Suprapubic skin (tissue), 4 donors: Measurements from ENCODE around the gene GAN. TPM values are rescaled to one million over a fixed set of nuclear protein-coding genes. Genes with fewer than 3 reads are reported as not detected.

Source experiments
- DNase-seq, 2 donors: peaks; one replicate each; pipeline ENCODE4 v3.0.0-alpha.2; 2019; ENCODE audit warnings: low spot score in 2 of 2
- H3K27ac ChIP-seq: fragments of 200-600 bp; sonication (generic); one replicate; pipeline ENCODE4 v1.5.1; 2019
- H3K27me3 ChIP-seq: fragments of 200-600 bp; sonication (generic); one replicate; pipeline ENCODE4 v1.5.1; 2019
- H3K36me3 ChIP-seq: fragments of 200-600 bp; sonication (generic); one replicate; pipeline ENCODE4 v1.5.1; 2019
- H3K4me1 ChIP-seq: fragments of 200-600 bp; sonication (generic); one replicate; pipeline ENCODE4 v1.5.1; 2019
- H3K4me3 ChIP-seq: fragments of 200-600 bp; sonication (generic); one replicate; pipeline ENCODE4 v1.5.1; 2019; ENCODE audit warnings: mild to moderate bottlenecking
- H3K9me3 ChIP-seq: fragments of 200-600 bp; sonication (generic); one replicate; pipeline ENCODE4 v1.5.1; 2019
- EP300 ChIP-seq: sonication (generic); formaldehyde crosslinking; IDR thresholded peaks from one replicate; pipeline ENCODE4 v1.6.1; 2017; ENCODE audit warnings: antibody characterized with exemption
- POLR2A ChIP-seq, 2 donors: fragments of 450-650 bp; IDR thresholded peaks; one replicate each; pipeline ENCODE4 v1.6.1; 2017; ENCODE audit warnings: antibody characterized with exemption in 2 of 2, mild to moderate bottlenecking in 2 of 2, moderate library complexity in 2 of 2
- POLR2AphosphoS5 ChIP-seq, 3 donors: sonication (generic); formaldehyde crosslinking; IDR thresholded peaks; one replicate each; pipeline ENCODE4 v1.6.1; 2017; ENCODE audit warnings: antibody characterized with exemption in 3 of 3
- WGBS: methylation state at CpG from one replicate; pipeline ENCODE4 v1.1.5; 2018; 5-methylcytosine and 5-hydroxymethylcytosine counted together
- total RNA-seq, 4 donors: library from RNA; depleted of rRNA; stranded (reverse); fragments of >200 nt; gene quantifications; one replicate each; pipeline ENCODE4 v1.1.0, GENCODE V29; 2016
- TF ChIP-seq, protein P1 (sequence below), 2 donors: fragments of 200-600 bp in 1 of 2; fragments of 450-650 bp in 1 of 2; sonication (generic) in 1 of 2; IDR thresholded peaks; one replicate each; pipeline ENCODE4 v1.5.1; 2016 to 2019; ENCODE audit warnings: antibody characterized with exemption in 2 of 2, mild to moderate bottlenecking in 1 of 2, moderate library complexity in 1 of 2

The GAN gene
- total RNA-seq, 4 donors from 2014 or later: 74.3 to 168 (median 130) TPM

DNA sequence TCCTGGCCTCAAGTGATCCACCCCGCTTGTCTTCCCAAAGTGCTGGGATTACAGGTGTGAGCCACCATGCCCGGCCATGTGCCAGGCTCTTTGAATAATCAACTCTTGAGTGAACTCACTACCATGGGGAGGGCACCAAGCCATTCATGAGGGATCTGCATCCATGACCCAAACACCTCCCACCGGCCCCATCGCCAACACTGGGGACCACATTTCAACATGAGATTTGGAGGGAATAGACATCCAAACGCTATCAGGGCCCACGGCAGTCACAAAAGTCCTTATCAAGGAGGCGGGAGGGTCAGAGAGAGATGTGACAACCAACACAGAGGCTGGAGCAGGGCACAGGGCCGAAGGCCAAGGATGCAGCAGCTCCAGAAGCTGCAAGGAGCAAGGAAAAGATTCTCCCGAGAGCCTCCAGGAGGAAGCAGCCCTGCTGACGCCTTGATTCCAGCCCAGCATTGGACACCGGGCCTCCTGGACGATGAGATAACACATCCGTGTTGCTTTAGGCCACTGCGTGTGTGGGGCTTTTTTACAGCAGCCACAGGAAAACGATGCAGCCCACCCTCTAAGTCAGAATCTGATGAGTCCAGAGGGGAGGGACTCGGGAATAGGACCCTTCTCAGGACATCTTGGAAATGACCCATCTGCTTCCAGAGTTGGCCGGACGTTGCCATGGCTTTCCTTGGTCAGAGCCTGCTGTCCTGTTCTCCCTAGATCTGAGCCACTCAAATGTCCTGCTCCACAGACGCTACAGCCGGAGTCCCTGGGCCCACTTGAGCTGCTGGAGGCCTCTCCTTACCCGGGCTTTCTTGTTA lies 82.5 kb downstream of the GAN start:
- TF ChIP-seq EP300 (no peak), POLR2AphosphoS5 (IDR thresholded peaks at IDR 0.05) (no peak), POLR2A (IDR thresholded peaks at IDR 0.05) (no peak)
- TF ChIP-seq, protein P1, sequence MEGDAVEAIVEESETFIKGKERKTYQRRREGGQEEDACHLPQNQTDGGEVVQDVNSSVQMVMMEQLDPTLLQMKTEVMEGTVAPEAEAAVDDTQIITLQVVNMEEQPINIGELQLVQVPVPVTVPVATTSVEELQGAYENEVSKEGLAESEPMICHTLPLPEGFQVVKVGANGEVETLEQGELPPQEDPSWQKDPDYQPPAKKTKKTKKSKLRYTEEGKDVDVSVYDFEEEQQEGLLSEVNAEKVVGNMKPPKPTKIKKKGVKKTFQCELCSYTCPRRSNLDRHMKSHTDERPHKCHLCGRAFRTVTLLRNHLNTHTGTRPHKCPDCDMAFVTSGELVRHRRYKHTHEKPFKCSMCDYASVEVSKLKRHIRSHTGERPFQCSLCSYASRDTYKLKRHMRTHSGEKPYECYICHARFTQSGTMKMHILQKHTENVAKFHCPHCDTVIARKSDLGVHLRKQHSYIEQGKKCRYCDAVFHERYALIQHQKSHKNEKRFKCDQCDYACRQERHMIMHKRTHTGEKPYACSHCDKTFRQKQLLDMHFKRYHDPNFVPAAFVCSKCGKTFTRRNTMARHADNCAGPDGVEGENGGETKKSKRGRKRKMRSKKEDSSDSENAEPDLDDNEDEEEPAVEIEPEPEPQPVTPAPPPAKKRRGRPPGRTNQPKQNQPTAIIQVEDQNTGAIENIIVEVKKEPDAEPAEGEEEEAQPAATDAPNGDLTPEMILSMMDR (IDR thresholded peaks at IDR 0.05): no peak
- Histone ChIP-seq H3K27ac (no peak overlapping the region), H3K36me3 (no peaks in the 10 kb centered on the region), H3K9me3 (no peaks in the 10 kb centered on the region), H3K4me1 (peaks cover 14% of the 10 kb centered on the region), H3K4me3 (no peak overlapping the region), H3K27me3 (no peaks in the 10 kb centered on the region)
- 91% methylated on average over 18 of the region's 21 CpGs for WGBS
- DNase-seq: peak in 1 of 2 donors; percentile 58

DNA sequence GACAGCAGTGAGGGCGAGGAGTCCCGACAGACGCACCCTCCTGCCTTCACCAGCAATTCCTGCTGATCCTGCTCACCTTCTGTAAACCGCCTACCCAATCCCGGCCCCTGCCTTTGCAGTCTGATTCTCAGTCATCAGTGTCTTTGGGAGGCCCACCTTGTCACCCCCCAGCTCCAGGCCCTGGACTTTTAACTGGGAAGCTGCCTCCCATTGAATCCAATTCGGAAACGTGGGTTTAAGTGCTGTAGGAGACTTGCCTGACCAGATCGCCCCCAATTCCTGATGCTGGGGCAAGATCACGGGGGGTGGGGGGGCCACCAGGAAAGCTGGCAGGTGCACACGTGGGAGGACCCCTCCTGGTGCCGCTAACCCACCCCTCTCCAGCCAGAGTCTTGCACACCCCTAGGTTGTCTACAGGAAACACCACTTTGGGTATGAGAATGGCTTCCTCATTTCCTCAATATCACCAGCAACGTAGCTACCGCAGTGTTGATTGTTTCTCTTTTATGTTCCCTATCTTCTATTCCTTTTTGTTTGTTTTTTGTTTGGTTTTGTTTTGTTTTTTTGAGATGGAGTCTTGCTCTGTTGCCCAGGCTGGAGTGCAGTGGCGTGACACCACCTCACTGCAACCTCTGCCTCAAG lies 83.2 kb downstream of the GAN start:
- H3K4me3 ChIP-seq: no peak overlapping the region
- no peak overlapping the region for H3K27ac ChIP-seq
- no peaks in the 10 kb centered on the region for H3K36me3 ChIP-seq
- peak in 1 of 2 donors; percentile 69 for DNase-seq
- 91% methylated on average over 14 of the region's 14 CpGs for WGBS
- H3K9me3 ChIP-seq: no peaks in the 10 kb centered on the region
- no peaks in the 10 kb centered on the region for H3K27me3 ChIP-seq
- no peak for TF ChIP-seq POLR2AphosphoS5 (IDR thresholded peaks at IDR 0.05)
- TF ChIP-seq EP300: no peak
- TF ChIP-seq, protein P1 (IDR thresholded peaks at IDR 0.05): no peak
- TF ChIP-seq POLR2A (IDR thresholded peaks at IDR 0.05): no peak
- peaks cover 14% of the 10 kb centered on the region for H3K4me1 ChIP-seq

DNA sequence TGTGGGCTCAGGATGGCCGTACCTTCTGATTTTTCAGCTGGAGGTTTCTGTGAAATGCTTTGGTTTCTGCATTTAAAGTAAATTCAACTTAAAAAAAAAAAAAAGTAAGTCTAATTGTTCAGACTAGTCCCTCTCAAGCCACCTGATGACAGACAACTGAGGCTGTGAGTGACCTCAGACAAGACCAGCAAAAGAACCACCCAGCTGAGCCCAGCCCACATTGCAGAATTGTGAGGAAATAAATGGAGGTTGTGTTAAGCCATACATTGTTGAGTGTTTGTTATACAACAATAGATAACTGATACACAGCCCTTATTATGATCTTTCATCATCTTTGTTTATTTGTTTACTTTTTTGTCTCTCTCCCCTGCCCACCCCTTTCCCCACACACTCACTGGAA lies 85.1 kb downstream of the GAN start:
- TF ChIP-seq, protein P1 (IDR thresholded peaks at IDR 0.05): no peak
- TF ChIP-seq POLR2AphosphoS5 (IDR thresholded peaks at IDR 0.05) (no peak), EP300 (no peak), POLR2A (IDR thresholded peaks at IDR 0.05) (no peak)
- WGBS: 100% methylated on average over 1 of the region's 1 CpG
- H3K36me3 ChIP-seq: no peaks in the 10 kb centered on the region
- H3K27ac ChIP-seq: no peak overlapping the region
- H3K4me1 ChIP-seq: peaks cover 23% of the 10 kb centered on the region
- DNase-seq: peak in 1 of 2 donors; percentile 44
- H3K27me3 ChIP-seq: no peaks in the 10 kb centered on the region
- H3K4me3 ChIP-seq: no peak overlapping the region
- no peaks in the 10 kb centered on the region for H3K9me3 ChIP-seq

DNA sequence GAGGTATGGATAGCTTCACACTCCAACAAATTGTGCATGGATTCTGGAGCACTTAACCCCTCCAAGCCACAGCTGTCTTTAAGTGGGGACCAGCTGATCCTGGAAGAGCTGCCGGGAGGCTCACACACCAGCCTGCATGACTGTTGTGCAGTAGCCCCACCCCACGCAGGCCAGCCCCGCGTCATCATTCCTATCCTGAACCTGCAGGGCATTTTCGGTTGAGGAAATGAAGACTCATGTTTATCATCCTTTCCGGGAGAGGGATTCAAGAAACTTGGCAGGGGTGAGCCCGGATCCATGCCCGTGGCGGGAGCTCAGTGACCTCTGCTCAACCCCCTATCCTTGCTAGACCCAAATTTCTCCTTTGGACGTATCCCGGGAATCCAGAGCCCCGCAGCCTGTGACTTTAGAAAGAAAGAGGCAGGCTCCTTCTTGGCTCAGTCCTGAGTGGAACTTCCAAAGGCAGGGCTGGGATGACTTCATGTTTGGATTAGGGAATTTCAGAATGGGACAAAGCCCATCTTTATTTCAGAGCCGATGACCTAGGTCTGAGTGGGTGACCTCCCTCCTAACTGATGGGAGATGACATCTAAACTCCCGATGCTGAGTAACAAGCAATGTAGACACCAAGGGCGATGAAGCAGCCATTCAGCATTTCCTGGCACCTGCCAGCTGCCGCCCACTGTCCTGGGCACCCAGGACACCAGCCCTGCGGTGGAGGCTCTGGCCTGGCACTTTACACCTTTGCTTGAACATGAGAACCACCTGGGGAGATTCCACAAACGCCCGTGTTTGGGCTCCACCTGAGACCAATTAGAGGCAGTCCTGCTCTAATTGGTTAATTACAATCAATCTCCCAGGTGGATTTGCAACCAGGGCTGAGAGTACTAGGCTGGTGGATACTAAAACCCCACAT lies 86.5 kb downstream of the GAN start:
- Histone ChIP-seq H3K27me3 (no peaks in the 10 kb centered on the region), H3K4me1 (peaks cover 20% of the 10 kb centered on the region), H3K36me3 (no peaks in the 10 kb centered on the region), H3K4me3 (no peak overlapping the region), H3K27ac (peak overlapping the region; percentile 33), H3K9me3 (no peaks in the 10 kb centered on the region)
- TF ChIP-seq EP300 (no peak), POLR2AphosphoS5 (IDR thresholded peaks at IDR 0.05) (no peak), POLR2A (IDR thresholded peaks at IDR 0.05) (no peak)
- TF ChIP-seq, protein P1 (IDR thresholded peaks at IDR 0.05): no peak
- peak; percentile 78 to 79 for DNase-seq
- WGBS: 40% methylated on average over 19 of the region's 19 CpGs
